PC-9 (cell line): ENCODE data around the gene USE1. TPM values are rescaled to one million over a fixed set of nuclear protein-coding genes. Genes with fewer than 3 reads are reported as not detected.

Experiments used
- BruUV-seq: library from RNA; stranded (reverse); fragments of 400-500 nt; replicated peaks from 2 replicates; lab custom pipeline; 2021; lab: Mats Ljungman, UMichigan
- CTCF ChIA-PET: fragments of 300-600 bp; sonication (Branson Sonifier 250); formaldehyde crosslinking; loops from one replicate; lab custom pipeline; 2022; ENCODE audit warnings: antibody characterized with exemption; lab: Charles Lee
- POLR2A ChIA-PET: fragments of 300-600 bp; sonication (Branson Sonifier 250); formaldehyde crosslinking; loops from one replicate; lab custom pipeline; 2022; ENCODE audit warnings: antibody characterized with exemption; ENCODE audit not compliant: unreplicated experiment; lab: Charles Lee
- DNase-seq, 2 experiments: peaks; one replicate each; pipeline versions ENCODE4 v3.0.0 to v3.0.0-alpha.2; 2015 to 2022; ENCODE audit warnings: mixed read lengths in 1 of 2
- H2AFZ ChIP-seq: fragments of 200-600 bp; sonication (generic); 2 replicates; pipeline ENCODE4 v1.8.1; 2017; ENCODE audit warnings: antibody characterized with exemption
- H3F3A ChIP-seq: fragments of 200-600 bp; sonication (generic); 2 replicates; pipeline ENCODE4 v1.8.1; 2017; ENCODE audit warnings: antibody characterized with exemption, mild to moderate bottlenecking, low read depth; ENCODE audit not compliant: insufficient read depth
- H3K27ac ChIP-seq: fragments of 200-600 bp; sonication (generic); 2 replicates; pipeline ENCODE4 v1.6.1; 2016; ENCODE audit warnings: mixed run types
- H3K27me3 ChIP-seq: fragments of 200-600 bp; sonication (generic); 2 replicates; pipeline ENCODE4 v1.6.1; 2016; ENCODE audit warnings: low read depth, mixed run types; ENCODE audit not compliant: insufficient read depth
- H3K36me3 ChIP-seq: fragments of 200-600 bp; sonication (generic); 2 replicates; pipeline ENCODE4 v1.6.1; 2016; ENCODE audit warnings: low read depth, mixed run types
- H3K4me1 ChIP-seq: fragments of 200-600 bp; sonication (generic); replicated peaks from 2 replicates; pipeline ENCODE4 v1.6.1; 2016; ENCODE audit warnings: mixed run types; ENCODE audit not compliant: insufficient read depth
- H3K4me2 ChIP-seq: fragments of 200-600 bp; sonication (generic); 2 replicates; pipeline ENCODE4 v1.6.1; 2017; ENCODE audit warnings: mixed run types
- H3K4me3 ChIP-seq: fragments of 200-600 bp; sonication (generic); 2 replicates; pipeline ENCODE4 v1.6.1; 2016; ENCODE audit warnings: mixed run types
- H3K79me2 ChIP-seq: fragments of 200-600 bp; sonication (generic); 2 replicates; pipeline ENCODE4 v1.6.1; 2017; ENCODE audit warnings: low read depth, mixed run types
- H3K9me2 ChIP-seq: fragments of 200-600 bp; sonication (generic); 2 replicates; pipeline ENCODE4 v1.8.1; 2017; ENCODE audit warnings: mild to moderate bottlenecking; ENCODE audit not compliant: insufficient read depth
- H3K9me3 ChIP-seq: fragments of 200-600 bp; sonication (generic); 2 replicates; pipeline ENCODE4 v1.8.1; 2016; ENCODE audit warnings: low read depth; ENCODE audit not compliant: insufficient read depth
- H4K20me1 ChIP-seq: fragments of 200-600 bp; sonication (generic); 2 replicates; pipeline ENCODE4 v1.8.1; 2017; ENCODE audit not compliant: insufficient read depth
- EZH2 ChIP-seq: fragments of 200-600 bp; sonication (generic); IDR thresholded peaks from 2 replicates; pipeline ENCODE4 v1.8.0; 2017; ENCODE audit warnings: antibody characterized with exemption, low read depth
- intact Hi-C: fragments of 100-400 bp; cut with micrococcal nuclease; formaldehyde crosslinking; loops from one replicate; pipeline ENCODE4 v1.10.0; 2022; ENCODE audit not compliant: unreplicated experiment
- total RNA-seq: library from RNA; stranded (reverse); gene quantifications from 2 replicates; pipeline ENCODE4 v1.2.3, GENCODE V29; 2021
- TF ChIP-seq, protein P1 (sequence below): fragments of 200-600 bp; sonication (generic); conservative IDR thresholded peaks from 2 replicates; pipeline ENCODE4 v1.6.1; 2017; ENCODE audit warnings: mixed run types, antibody characterized with exemption, mild to moderate bottlenecking, moderate library complexity

The USE1 gene
- total RNA-seq, 1 experiment from 2014 or later, result 19.8 TPM

DNA sequence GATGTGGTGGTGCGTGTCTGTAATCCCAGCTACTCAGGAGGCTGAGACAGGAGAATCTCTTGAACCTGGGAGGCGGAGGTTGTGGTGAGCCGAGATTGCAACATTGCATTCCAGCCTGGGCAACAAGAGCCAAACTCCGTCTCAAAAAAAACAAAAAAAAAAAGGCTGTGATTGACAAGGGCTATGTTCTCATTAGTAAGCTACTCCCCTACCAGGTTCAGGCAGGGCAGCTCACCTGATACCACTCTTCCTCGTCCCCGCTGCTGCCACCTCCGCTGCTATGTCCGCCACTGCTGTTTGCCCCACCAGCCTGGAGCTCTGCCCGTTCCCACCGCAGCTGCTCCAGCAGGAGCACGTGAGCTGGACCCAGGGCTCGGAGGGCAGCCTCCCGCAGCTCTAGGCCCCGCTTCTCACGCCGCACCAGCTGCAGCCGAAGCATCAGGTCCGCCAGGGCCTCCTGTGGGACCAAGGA is 40.0 kb downstream of the USE1 start:
- intact Hi-C loops, result no loop called here
- H3K27ac ChIP-seq, result peak overlapping the region; percentile 68
- H3K9me2 ChIP-seq, result no peaks in the 10 kb centered on the region
- no peaks in the 10 kb centered on the region for H3K27me3 ChIP-seq
- H3K4me1 ChIP-seq, result peaks cover 17% of the 10 kb centered on the region
- no peaks in the 10 kb centered on the region for H3K79me2 ChIP-seq
- H3K4me3 ChIP-seq, result no peak overlapping the region
- peak; percentile 77 to 95 for DNase-seq
- peak overlapping the region; percentile 53 for H3K4me2 ChIP-seq
- ChIA-PET POLR2A (interaction anchor here (0.6 to 1.2 kb wide), 5 partner anchors 10 to 75 kb away, joined by 3 to 13 read pairs (median 5); partner anchors contain the start of genes BABAM1 and USE1), CTCF (interaction anchor here (0.7 kb wide), 1 partner anchor 54 kb away, joined by 3 read pairs; no protein-coding TSS in a partner anchor)
- no TSS peak for BruUV-seq
- no peaks in the 10 kb centered on the region for H4K20me1 ChIP-seq
- H3K9me3 ChIP-seq, result no peaks in the 10 kb centered on the region
- peaks cover 22% of the 10 kb centered on the region for H3F3A ChIP-seq
- 0 out of 2 replicates have a peak overlapping the region, but pooled peaks have one; percentile 3 for H2AFZ ChIP-seq
- H3K36me3 ChIP-seq, result no peaks in the 10 kb centered on the region
- no peak for TF ChIP-seq EZH2
- TF ChIP-seq, protein P1, sequence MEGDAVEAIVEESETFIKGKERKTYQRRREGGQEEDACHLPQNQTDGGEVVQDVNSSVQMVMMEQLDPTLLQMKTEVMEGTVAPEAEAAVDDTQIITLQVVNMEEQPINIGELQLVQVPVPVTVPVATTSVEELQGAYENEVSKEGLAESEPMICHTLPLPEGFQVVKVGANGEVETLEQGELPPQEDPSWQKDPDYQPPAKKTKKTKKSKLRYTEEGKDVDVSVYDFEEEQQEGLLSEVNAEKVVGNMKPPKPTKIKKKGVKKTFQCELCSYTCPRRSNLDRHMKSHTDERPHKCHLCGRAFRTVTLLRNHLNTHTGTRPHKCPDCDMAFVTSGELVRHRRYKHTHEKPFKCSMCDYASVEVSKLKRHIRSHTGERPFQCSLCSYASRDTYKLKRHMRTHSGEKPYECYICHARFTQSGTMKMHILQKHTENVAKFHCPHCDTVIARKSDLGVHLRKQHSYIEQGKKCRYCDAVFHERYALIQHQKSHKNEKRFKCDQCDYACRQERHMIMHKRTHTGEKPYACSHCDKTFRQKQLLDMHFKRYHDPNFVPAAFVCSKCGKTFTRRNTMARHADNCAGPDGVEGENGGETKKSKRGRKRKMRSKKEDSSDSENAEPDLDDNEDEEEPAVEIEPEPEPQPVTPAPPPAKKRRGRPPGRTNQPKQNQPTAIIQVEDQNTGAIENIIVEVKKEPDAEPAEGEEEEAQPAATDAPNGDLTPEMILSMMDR, result no peak

DNA sequence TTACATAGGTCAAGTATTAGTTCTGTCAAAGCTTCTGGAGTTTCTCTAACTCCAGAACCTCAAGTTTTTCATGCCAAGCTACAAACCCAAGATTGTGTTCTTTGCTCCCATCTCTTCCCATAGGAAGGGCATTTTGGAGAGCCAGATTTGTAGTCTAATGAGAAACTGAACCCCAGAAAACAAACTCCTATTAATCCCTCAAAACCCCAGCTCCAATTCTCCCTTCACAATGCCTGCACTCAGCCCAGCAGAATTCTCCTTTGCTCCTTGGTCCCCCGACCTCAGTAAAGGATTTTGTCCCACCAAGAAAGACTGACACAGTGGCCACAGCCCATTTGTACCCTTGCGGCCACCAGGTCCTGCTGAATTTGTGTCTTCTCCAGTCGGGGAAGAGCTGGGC is 41.0 kb downstream of the USE1 start:
- POLR2A ChIA-PET, result no interaction called here
- H3K27ac ChIP-seq, result no peak overlapping the region
- H3K27me3 ChIP-seq, result no peaks in the 10 kb centered on the region
- H3K79me2 ChIP-seq, result no peaks in the 10 kb centered on the region
- peak in 1 of 2 experiments; percentile 29 for DNase-seq
- H3K4me1 ChIP-seq, result peaks cover 19% of the 10 kb centered on the region
- intact Hi-C loops, result no loop called here
- peaks cover 22% of the 10 kb centered on the region for H3F3A ChIP-seq
- no TSS peak for BruUV-seq
- no peak overlapping the region for H2AFZ ChIP-seq
- H4K20me1 ChIP-seq, result no peaks in the 10 kb centered on the region
- no peak overlapping the region; the same call in 1 of the 2 replicates for H3K4me2 ChIP-seq
- H3K36me3 ChIP-seq, result no peaks in the 10 kb centered on the region
- no peak overlapping the region for H3K4me3 ChIP-seq
- CTCF ChIA-PET, result no interaction called here
- TF ChIP-seq EZH2, result no peak
- TF ChIP-seq, protein P1, result no peak
- H3K9me3 ChIP-seq, result no peaks in the 10 kb centered on the region
- no peaks in the 10 kb centered on the region for H3K9me2 ChIP-seq

DNA sequence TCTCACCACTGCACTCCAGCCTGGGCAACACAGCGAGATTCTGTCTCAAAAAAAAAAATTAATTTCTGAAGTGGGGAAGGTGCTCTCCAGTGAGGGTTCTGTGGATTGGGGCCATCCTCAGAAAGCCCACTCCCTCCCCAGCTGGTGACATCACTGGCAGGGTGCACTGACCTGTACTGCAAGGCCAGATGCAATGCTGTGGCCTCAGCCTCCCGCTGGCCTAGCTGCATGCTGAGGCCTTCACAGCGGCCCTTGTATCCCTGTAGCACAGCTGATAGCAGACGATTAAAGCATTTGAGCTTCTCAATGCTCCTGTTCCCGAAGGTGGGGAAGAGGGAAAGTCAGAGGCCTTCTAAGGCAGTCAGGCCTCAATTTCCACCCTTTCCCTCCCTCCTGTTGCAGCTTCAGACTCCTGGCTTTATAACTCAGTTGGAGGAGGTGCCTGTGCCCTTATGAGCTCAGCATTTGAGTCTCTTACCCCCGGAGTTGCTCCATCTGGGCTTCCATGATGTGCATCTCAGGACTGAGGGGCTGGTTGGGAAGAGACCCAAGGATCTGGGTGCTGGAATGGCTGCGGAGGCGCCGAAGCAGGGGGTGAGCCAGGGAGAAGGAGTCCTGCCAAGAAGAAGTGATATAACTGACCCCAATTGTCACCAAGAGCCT is 44.1 kb downstream of the USE1 start:
- no peaks in the 10 kb centered on the region for H4K20me1 ChIP-seq
- no peaks in the 10 kb centered on the region for H3K9me2 ChIP-seq
- POLR2A ChIA-PET, result no interaction called here
- CTCF ChIA-PET, result interaction anchor here (0.6 kb wide), 3 partner anchors 22 to 193 kb away, joined by 3 to 8 read pairs (median 4); no protein-coding TSS in a partner anchor
- TF ChIP-seq, protein P1, result no peak
- no peak for TF ChIP-seq EZH2
- H3K9me3 ChIP-seq, result no peaks in the 10 kb centered on the region
- DNase-seq, result no peak
- H3K4me3 ChIP-seq, result no peak overlapping the region
- peaks cover 20% of the 10 kb centered on the region for H3F3A ChIP-seq
- no peaks in the 10 kb centered on the region for H3K36me3 ChIP-seq
- BruUV-seq, result no TSS peak
- no peak overlapping the region for H3K27ac ChIP-seq
- H3K4me1 ChIP-seq, result peaks cover 19% of the 10 kb centered on the region
- intact Hi-C loops, result no loop called here
- no peak overlapping the region for H2AFZ ChIP-seq
- no peaks in the 10 kb centered on the region for H3K79me2 ChIP-seq
- H3K27me3 ChIP-seq, result no peaks in the 10 kb centered on the region
- H3K4me2 ChIP-seq, result no peak overlapping the region
